Kidney epithelial cell (primary cell): ENCODE measurements around the gene CPPED1. TPM values are rescaled to one million over a fixed set of nuclear protein-coding genes. Genes with fewer than 3 reads are reported as not detected.

Source experiments
- DNase-seq: peaks from one replicate; pipeline ENCODE4 v3.0.0-alpha.2; 2010; ENCODE audit warnings: low read depth
- H3K27me3 ChIP-seq: 2 replicates; pipeline ENCODE4 v1.6.0; 2011; ENCODE audit warnings: low read length; ENCODE audit not compliant: control insufficient read depth, insufficient read depth
- H3K36me3 ChIP-seq: 2 replicates; pipeline ENCODE4 v1.5.1; 2011; ENCODE audit warnings: low read length; ENCODE audit not compliant: control insufficient read depth, insufficient read depth
- H3K4me3 ChIP-seq: 2 replicates; pipeline ENCODE4 v1.5.1; 2011; ENCODE audit warnings: low read depth, mild to moderate bottlenecking, control low read depth, low read length
- CTCF ChIP-seq: IDR thresholded peaks from 2 replicates; pipeline ENCODE4 v1.5.1; 2011; ENCODE audit warnings: mild to moderate bottlenecking, moderate library complexity, low read length, control low read depth, inconsistent platforms; ENCODE audit not compliant: insufficient read depth, poor library complexity, severe bottlenecking
- total RNA-seq: library from RNA; depleted of rRNA; stranded (reverse); fragments of >200 nt; gene quantifications from 2 replicates; pipeline ENCODE4 v1.2.3, GENCODE V29; 2015

The CPPED1 gene
- total RNA-seq, 1 donor from 2014 or later: 25.3 TPM

DNA sequence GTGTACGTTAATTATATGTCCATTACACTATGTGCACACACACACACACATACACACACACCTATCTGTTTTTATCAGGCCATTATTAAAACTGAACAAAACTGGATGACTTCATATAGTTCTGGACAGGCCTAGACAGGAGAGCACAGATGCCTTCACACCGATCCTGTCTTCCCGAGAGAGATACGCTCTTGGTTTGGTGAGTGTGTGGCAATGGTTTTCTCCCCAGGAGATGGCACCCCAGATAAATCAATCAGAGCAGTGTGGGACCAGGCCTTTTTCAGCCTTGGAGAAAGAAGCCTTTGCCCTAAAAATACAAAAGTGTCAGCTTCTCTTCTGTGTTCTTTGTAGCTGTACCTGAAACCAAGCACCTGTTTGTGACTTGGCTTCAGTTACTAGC is 83.7 kb downstream of the CPPED1 start:
- Histone ChIP-seq H3K27me3 (no peaks in the 10 kb centered on the region), H3K36me3 (no peaks in the 10 kb centered on the region), H3K4me3 (no peak overlapping the region)
- no peak for DNase-seq
- TF ChIP-seq CTCF: no peak

DNA sequence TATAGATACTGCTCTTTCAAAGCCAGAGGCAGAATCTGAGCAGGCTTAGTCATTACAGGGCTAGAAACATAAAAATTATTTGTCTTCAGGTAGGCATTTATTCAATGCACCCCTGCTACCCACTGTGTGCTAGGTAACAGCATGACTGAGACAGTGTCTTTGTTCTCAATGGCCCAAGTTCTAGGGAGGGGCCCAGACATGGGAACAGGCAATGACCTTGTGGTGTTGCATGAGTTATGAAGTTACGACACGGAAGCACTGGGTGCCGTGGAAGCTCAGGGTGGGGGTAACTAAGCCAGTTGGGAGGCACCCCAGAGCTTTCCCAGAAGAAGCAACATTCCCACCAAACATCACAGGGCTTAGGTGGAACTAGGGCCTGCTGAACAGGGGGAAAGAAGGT is 87.0 kb downstream of the CPPED1 start:
- DNase-seq: no peak
- no peaks in the 10 kb centered on the region for H3K27me3 ChIP-seq
- no peak for TF ChIP-seq CTCF
- H3K36me3 ChIP-seq: no peaks in the 10 kb centered on the region
- H3K4me3 ChIP-seq: no peak overlapping the region

GRCh38 chr16:12709807-12710206 is 93.9 kb downstream of the CPPED1 start:
- Histone ChIP-seq H3K36me3 (no peaks in the 10 kb centered on the region), H3K4me3 (no peak overlapping the region), H3K27me3 (no peaks in the 10 kb centered on the region)
- TF ChIP-seq CTCF: no peak
- DNase-seq: no peak

DNA sequence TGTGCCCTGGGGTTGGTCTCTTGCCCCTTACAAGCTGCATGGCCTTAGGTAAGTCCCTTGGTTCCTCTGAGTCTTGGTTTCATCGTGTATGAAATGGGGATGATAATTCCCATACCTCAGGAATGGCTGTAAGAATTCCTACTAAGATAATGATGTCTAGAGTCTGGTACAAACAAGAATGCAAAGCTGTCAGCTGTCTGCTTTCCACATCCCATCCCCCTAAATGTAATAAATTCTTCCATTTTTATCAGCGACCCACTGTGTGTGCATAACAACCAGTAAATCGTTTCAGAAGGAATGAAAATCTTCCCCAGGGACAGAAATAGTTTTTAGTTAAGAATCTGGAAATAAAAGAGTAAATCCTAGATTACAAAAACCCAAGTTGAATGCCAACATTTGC is 95.4 kb downstream of the CPPED1 start:
- Histone ChIP-seq H3K27me3 (no peaks in the 10 kb centered on the region), H3K36me3 (no peaks in the 10 kb centered on the region), H3K4me3 (no peak overlapping the region)
- no peak for DNase-seq
- no peak for TF ChIP-seq CTCF

DNA sequence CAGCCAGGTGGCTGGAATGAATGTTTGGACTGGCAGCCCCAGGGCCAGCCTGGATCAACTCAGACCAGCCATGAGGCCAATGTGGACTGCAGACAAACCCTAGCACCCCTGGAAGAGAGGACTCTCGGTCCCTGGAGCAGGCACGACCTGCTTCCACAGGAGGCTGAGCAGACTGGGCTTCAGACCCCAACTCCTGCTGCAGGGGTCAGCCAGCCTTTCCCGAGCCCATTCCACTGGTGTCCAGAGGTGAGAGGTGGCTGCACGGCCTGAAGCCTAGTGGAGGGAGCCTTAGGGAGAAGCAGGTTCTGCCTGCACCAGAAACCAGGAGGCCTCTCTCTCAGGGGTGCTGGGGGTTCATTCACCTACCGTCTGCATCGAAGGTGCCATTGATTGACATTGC is 97.1 kb downstream of the CPPED1 start:
- H3K36me3 ChIP-seq: no peaks in the 10 kb centered on the region
- no peaks in the 10 kb centered on the region for H3K27me3 ChIP-seq
- no peak overlapping the region for H3K4me3 ChIP-seq
- no peak for TF ChIP-seq CTCF
- DNase-seq: no peak

DNA sequence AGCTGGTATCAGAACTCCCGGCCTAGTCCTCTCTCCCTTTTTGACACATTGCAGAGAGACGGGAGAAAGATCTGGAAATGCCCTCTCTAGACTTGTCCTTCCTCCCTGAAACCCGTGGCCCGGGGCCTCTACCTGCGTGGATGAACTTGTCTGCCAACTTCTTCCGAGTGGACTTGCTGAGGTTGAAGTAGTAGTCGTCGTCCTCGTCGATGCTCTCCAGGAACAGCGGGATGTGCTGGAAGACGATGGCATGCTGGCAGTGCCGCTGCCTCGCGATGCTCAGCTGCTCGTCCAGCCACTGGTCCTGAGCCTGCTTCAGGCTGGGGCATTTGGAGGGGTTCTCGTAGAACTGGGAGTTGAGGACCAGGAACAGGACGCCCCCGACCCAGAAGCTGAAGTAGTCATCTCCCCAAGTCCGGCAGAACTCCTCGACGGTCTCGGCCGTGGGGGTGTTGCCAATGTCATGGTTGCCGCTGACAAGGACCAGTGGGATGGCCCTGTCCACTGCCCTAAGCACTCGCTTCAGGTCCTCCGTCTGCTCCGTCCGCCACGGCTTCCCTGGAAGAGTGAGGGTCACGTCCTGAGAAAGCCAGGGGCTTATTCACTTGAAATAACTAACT is 99.1 kb downstream of the CPPED1 start:
- no peak for TF ChIP-seq CTCF
- DNase-seq: no peak
- no peaks in the 10 kb centered on the region for H3K36me3 ChIP-seq
- no peak overlapping the region for H3K4me3 ChIP-seq
- H3K27me3 ChIP-seq: no peaks in the 10 kb centered on the region
